ENCODE data around the gene PDCD6IP. TPM values are rescaled to one million over a fixed set of nuclear protein-coding genes. Genes with fewer than 3 reads are reported as not detected.
A peak's percentile ranks its signal among the peaks of the same experiment; 100 is the strongest.
"Not testable (repeated sequence)": the region's sequence is repeated elsewhere in the genome, so short reads cannot be mapped to it uniquely, and the experiment has no call there.

Gene PDCD6IP
- total RNA-seq: 10 to 100 TPM; 51.0 to 62.1 TPM

- Histone ChIP-seq H3K27ac (peak within 1 kb of the TSS; percentile 94 to 97), H3K4me1 (peaks cover 0 to 32% of the 10 kb centered on the region in 2 donors), H3K36me3 (no peaks in the 10 kb centered on the region), H3K9me3 (no peaks in the 10 kb centered on the region), H3K27me3 (no peaks in the 10 kb centered on the region), H3K4me3 (peak within 1 kb of the TSS; percentile 80 to 86)
- TF ChIP-seq CTCF (IDR thresholded peaks at IDR 0.05): peak in 1 of 2 donors; percentile 50
- DNase-seq (ENCODE audit: low spot score): peak; percentile 93
Measured at GRCh38 chr3:33798418-33799201, at the start of gene PDCD6IP. Gene PDCD6IP, plus strand, starts transcription at chr3:33798630. Its CDS starts 99 bp downstream, at chr3:33798729.

- Histone ChIP-seq H3K27me3 (no peaks in the 10 kb centered on the region), H3K4me1 (no peaks in the 10 kb centered on the region), H3K36me3 (no peaks in the 10 kb centered on the region), H3K27ac (no peak overlapping the region), H3K4me3 (no peak overlapping the region), H3K9me3 (peaks cover 0 to 9% of the 10 kb centered on the region in 2 donors)
- no peak for TF ChIP-seq CTCF (IDR thresholded peaks at IDR 0.05)
- no peak for DNase-seq (ENCODE audit: low spot score)
Measured at GRCh38 chr3:33749546-33750210, 48.8 kb upstream of the PDCD6IP start.

- H3K27me3 ChIP-seq: no peaks in the 10 kb centered on the region
- H3K36me3 ChIP-seq: no peaks in the 10 kb centered on the region
- no peak overlapping the region for H3K27ac ChIP-seq
- no peak overlapping the region for H3K4me3 ChIP-seq
- H3K9me3 ChIP-seq: peaks cover 0 to 12% of the 10 kb centered on the region in 2 donors
- TF ChIP-seq CTCF (IDR thresholded peaks at IDR 0.05): no peak
- H3K4me1 ChIP-seq: no peaks in the 10 kb centered on the region
- no peak for DNase-seq (ENCODE audit: low spot score)
Measured at GRCh38 chr3:33750211-33750548, 48.2 kb upstream of the PDCD6IP start.

- Histone ChIP-seq H3K27ac (no peak overlapping the region), H3K27me3 (no peaks in the 10 kb centered on the region), H3K4me3 (no peak overlapping the region), H3K4me1 (no peaks in the 10 kb centered on the region), H3K9me3 (peaks cover 0 to 14% of the 10 kb centered on the region in 2 donors), H3K36me3 (no peaks in the 10 kb centered on the region)
- no peak for TF ChIP-seq CTCF (IDR thresholded peaks at IDR 0.05)
- no peak for DNase-seq (ENCODE audit: low spot score)
Measured at GRCh38 chr3:33751336-33751735, 47.1 kb upstream of the PDCD6IP start.

GRCh38 chr3:33754391-33754790 lies 44.0 kb upstream of the PDCD6IP start:
- not testable (repeated sequence) for H3K4me3 ChIP-seq; H3K27me3 ChIP-seq; H3K4me1 ChIP-seq; H3K27ac ChIP-seq; DNase-seq (ENCODE audit: low spot score); H3K36me3 ChIP-seq
- peaks cover 0 to 14% of the 10 kb centered on the region in 2 donors for H3K9me3 ChIP-seq

GRCh38 chr3:33758281-33758680 lies 40.1 kb upstream of the PDCD6IP start:
- Histone ChIP-seq H3K4me3 (no peak overlapping the region), H3K27me3 (no peaks in the 10 kb centered on the region), H3K4me1 (no peaks in the 10 kb centered on the region), H3K36me3 (no peaks in the 10 kb centered on the region), H3K27ac (no peak overlapping the region), H3K9me3 (peaks cover 0 to 14% of the 10 kb centered on the region in 2 donors)
- DNase-seq (ENCODE audit: low spot score): no peak
- TF ChIP-seq CTCF (IDR thresholded peaks at IDR 0.05): no peak
